ENCODE measurements around the gene CARM1. TPM values are rescaled to one million over a fixed set of nuclear protein-coding genes. Genes with fewer than 3 reads are reported as not detected.
"Not testable (repeated sequence)": the region's sequence is repeated elsewhere in the genome, so short reads cannot be mapped to it uniquely, and the experiment has no call there.

The CARM1 gene
- total and polyA plus RNA-seq, 2 donors (not counting 3 experiments of a cell fraction or from before 2014, with no cell fraction given): 65.6 to 70.8 TPM

- H3K9me1 ChIP-seq (replicated peaks; ENCODE audit: control insufficient read depth, extremely low read depth, insufficient read depth, low read length); BruUV-seq (replicated peaks); H3K4me1 ChIP-seq (ENCODE audit: control insufficient read depth, extremely low read depth, insufficient read depth, low read length); DNase-seq (ENCODE audit: low read depth, low spot score); H4K20me1 ChIP-seq (replicated peaks; ENCODE audit: control insufficient read depth, extremely low read depth, insufficient read depth, low read length); H3K4me3 ChIP-seq (replicated peaks in 1 of 3; ENCODE audit: insufficient read depth in 1 of 3, low read depth in 1 of 3, low read length in 3 of 3); intact Hi-C loops (cut with micrococcal nuclease); FAIRE-seq; dilution Hi-C loops (cut with MboI; ENCODE audit: extremely low pct_ligation_motif_present, low sequenced_read_pairs); H2AFZ ChIP-seq (ENCODE audit: low read depth, low read length); H3K27ac ChIP-seq (ENCODE audit: insufficient read depth, low read depth, low read length); H3K27me3 ChIP-seq (ENCODE audit: control insufficient read depth in 2 of 2, insufficient read depth in 2 of 2, low read length in 2 of 2); H3K9ac ChIP-seq (replicated peaks; ENCODE audit: extremely low read depth, insufficient read depth, low read length); H3K4me2 ChIP-seq (ENCODE audit: insufficient read depth, low read length); H3K36me3 ChIP-seq (ENCODE audit: control insufficient read depth in 2 of 2, extremely low read depth in 1 of 2, insufficient read depth in 2 of 2, low read length in 2 of 2); H3K9me3 ChIP-seq (replicated peaks; ENCODE audit: control insufficient read depth, insufficient read depth, low read length): not testable (repeated sequence)
- ChIA-PET POLR2A (interaction anchor here (0.6 kb wide), 1 partner anchor 48 kb away, joined by 3 read pairs; no protein-coding TSS in a partner anchor), CTCF (interaction anchor here (0.9 to 4.7 kb wide), 4 partner anchors 18 to 88 kb away, joined by 3 to 35 read pairs (median 8); no protein-coding TSS in a partner anchor)
- H3K79me2 ChIP-seq (ENCODE audit: control insufficient read depth, insufficient read depth, low read length): peaks cover 33% of the 10 kb centered on the region
- TF ChIP-seq POLR2A (IDR thresholded peaks at IDR 0.05; ENCODE audit: low read depth, low read length): peak; percentile 39
Observed at GRCh38 chr19:10959277-10959968, 88.1 kb downstream of the CARM1 start.

- Histone ChIP-seq H3K9ac (replicated peaks; ENCODE audit: extremely low read depth, insufficient read depth, low read length) (peak within 1 kb of the TSS; percentile 89), H3K27ac (ENCODE audit: insufficient read depth, low read depth, low read length) (peak within 1 kb of the TSS; percentile 51), H2AFZ (ENCODE audit: low read depth, low read length) (peak within 1 kb of the TSS; percentile 43), H3K4me1 (ENCODE audit: control insufficient read depth, extremely low read depth, insufficient read depth, low read length) (peaks cover 9% of the 10 kb centered on the region), H4K20me1 (replicated peaks; ENCODE audit: control insufficient read depth, extremely low read depth, insufficient read depth, low read length) (peaks cover 4% of the 10 kb centered on the region), H3K27me3 (ENCODE audit: control insufficient read depth in 2 of 2, insufficient read depth in 2 of 2, low read length in 2 of 2) (no peaks in the 10 kb centered on the region), H3K9me1 (replicated peaks; ENCODE audit: control insufficient read depth, extremely low read depth, insufficient read depth, low read length) (no peaks in the 10 kb centered on the region), H3K79me2 (ENCODE audit: control insufficient read depth, insufficient read depth, low read length) (peaks cover 43% of the 10 kb centered on the region), H3K36me3 (ENCODE audit: control insufficient read depth in 2 of 2, extremely low read depth in 1 of 2, insufficient read depth in 2 of 2, low read length in 2 of 2) (no peaks in the 10 kb centered on the region), H3K4me2 (ENCODE audit: insufficient read depth, low read length) (peak within 1 kb of the TSS; percentile 77), H3K4me3 (replicated peaks in 1 of 3; ENCODE audit: insufficient read depth in 1 of 3, low read depth in 1 of 3, low read length in 3 of 3) (peak within 1 kb of the TSS; percentile 72 to 100 (median 98)), H3K9me3 (replicated peaks; ENCODE audit: control insufficient read depth, insufficient read depth, low read length) (no peaks in the 10 kb centered on the region)
- ChIA-PET POLR2A (no interaction called here), CTCF (interaction anchor here (0.6 to 4.7 kb wide), 6 partner anchors 15 to 127 kb away, joined by 3 to 35 read pairs (median 4); no protein-coding TSS in a partner anchor)
- intact Hi-C loops (cut with micrococcal nuclease): loop anchor here (1.0 kb wide), 1 partner anchor 18 kb away; no protein-coding TSS in a partner anchor
- peak; percentile 97 for DNase-seq (ENCODE audit: low read depth, low spot score)
- TF ChIP-seq CTCF (IDR thresholded peaks at IDR 0.05; ENCODE audit: extremely low read depth in 1 of 2, insufficient read depth in 1 of 2, low read depth in 1 of 2, low read length in 2 of 2) (no peak), MAX (IDR thresholded peaks at IDR 0.05; ENCODE audit: insufficient read depth, insufficient read length) (peak; percentile 48), POLR2AphosphoS5 (IDR thresholded peaks at IDR 0.05; ENCODE audit: insufficient read depth, low read depth, low read length) (peak; percentile 74), POLR2A (IDR thresholded peaks at IDR 0.05; ENCODE audit: low read depth, low read length) (peak; percentile 94)
- dilution Hi-C loops (cut with MboI; ENCODE audit: extremely low pct_ligation_motif_present, low sequenced_read_pairs): no loop called here
- TSS peak; percentile 75 for BruUV-seq (replicated peaks)
- peak; percentile 90 for FAIRE-seq
Observed at GRCh38 chr19:10960314-10961072, 89.1 kb downstream of the CARM1 start, which contains the start of gene SMARCA4. TSS of gene SMARCA4 (plus strand) at chr19:10961030. CDS start at chr19:10984152, 23,122 bp downstream.
